ENCODE measurements around the gene MSH3. TPM values are rescaled to one million over a fixed set of nuclear protein-coding genes. Genes with fewer than 3 reads are reported as not detected.

MSH3 gene
- polyA plus RNA-seq, 1 donor (not counting 4 experiments of a cell fraction or from before 2014, with no cell fraction given): 11.1 TPM

- H3K4me2 ChIP-seq (ENCODE audit: control insufficient read depth, extremely low read depth, insufficient read depth, low read depth, low read length): no peak overlapping the region
- no peaks in the 10 kb centered on the region for H3K9me1 ChIP-seq (ENCODE audit: control insufficient read depth, extremely low read depth, insufficient read depth, low read length)
- peaks cover 11% of the 10 kb centered on the region for H3K4me1 ChIP-seq (ENCODE audit: control insufficient read depth, extremely low read depth, insufficient read depth, low read length)
- H3K27ac ChIP-seq (ENCODE audit: control insufficient read depth, insufficient read depth, low read length): no peak overlapping the region
- dilution Hi-C loops (cut with MboI; ENCODE audit: extremely low pct_ligation_motif_present, low sequenced_read_pairs): no loop called here
- TF ChIP-seq EZH2 (IDR thresholded peaks at IDR 0.05; ENCODE audit: low read length) (no peak), CTCF (optimal IDR thresholded peaks at IDR 0.05 in 1 of 3, IDR thresholded peaks at IDR 0.05 in 1 of 3, conservative IDR thresholded peaks at IDR 0.05 in 1 of 3; ENCODE audit: extremely low read depth in 1 of 3, insufficient read depth in 2 of 3, low read length in 3 of 3) (no peak)
- no peak for DNase-seq (ENCODE audit: low read depth, low spot score)
- H4K20me1 ChIP-seq (ENCODE audit: control insufficient read depth, extremely low read depth, insufficient read depth, low read length): no peaks in the 10 kb centered on the region
- no peaks in the 10 kb centered on the region for H3K79me2 ChIP-seq (ENCODE audit: control insufficient read depth, insufficient read depth, low read length)
- H3K4me3 ChIP-seq (ENCODE audit: control insufficient read depth in 2 of 3, extremely low read depth in 1 of 3, insufficient read depth in 2 of 3, low read depth in 1 of 3, low read length in 3 of 3): no peak overlapping the region
- no peak overlapping the region for H2AFZ ChIP-seq (ENCODE audit: control insufficient read depth, low read length)
- FAIRE-seq: no peak
- H3K9ac ChIP-seq (ENCODE audit: control insufficient read depth, extremely low read depth, insufficient read depth, low read length): no peak overlapping the region
- H3K36me3 ChIP-seq (ENCODE audit: control insufficient read depth in 2 of 2, extremely low read depth in 1 of 2, insufficient read depth in 2 of 2, low read length in 2 of 2): peaks cover 0 to 1% of the 10 kb centered on the region in 2 experiments
- H3K27me3 ChIP-seq (ENCODE audit: control insufficient read depth, extremely low read depth, insufficient read depth, low read length): no peaks in the 10 kb centered on the region
- no peaks in the 10 kb centered on the region for H3K9me3 ChIP-seq (ENCODE audit: control insufficient read depth, low read depth, low read length)
Measured at GRCh38 chr5:80780761-80781285, 126.4 kb downstream of the MSH3 start.

DNA sequence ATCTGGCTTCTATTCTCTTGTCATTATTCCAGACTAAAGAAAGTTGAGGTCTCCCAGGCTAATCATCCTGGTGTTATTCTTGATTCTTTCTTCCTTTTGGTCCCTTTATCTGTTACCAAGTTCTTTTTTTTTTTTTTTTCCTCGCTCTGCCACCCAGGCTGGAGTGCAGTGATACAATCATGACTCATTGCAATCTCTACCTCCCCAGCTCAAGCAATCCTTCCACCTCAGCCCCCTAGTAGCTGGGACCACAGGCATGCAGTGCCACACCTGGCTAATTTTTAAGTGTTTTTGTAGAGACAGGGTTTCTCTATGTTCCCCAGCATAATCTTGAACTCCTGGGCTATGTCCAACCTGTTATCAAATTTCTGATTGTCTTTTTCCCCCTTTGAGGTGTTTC, 126.9 kb downstream of the MSH3 start:
- H3K36me3 ChIP-seq (ENCODE audit: control insufficient read depth in 2 of 2, extremely low read depth in 1 of 2, insufficient read depth in 2 of 2, low read length in 2 of 2): peaks cover 0 to 1% of the 10 kb centered on the region in 2 experiments
- H3K9me1 ChIP-seq (ENCODE audit: control insufficient read depth, extremely low read depth, insufficient read depth, low read length): no peaks in the 10 kb centered on the region
- no peaks in the 10 kb centered on the region for H4K20me1 ChIP-seq (ENCODE audit: control insufficient read depth, extremely low read depth, insufficient read depth, low read length)
- dilution Hi-C loops (cut with MboI; ENCODE audit: extremely low pct_ligation_motif_present, low sequenced_read_pairs): no loop called here
- FAIRE-seq (peak; percentile 56), DNase-seq (ENCODE audit: low read depth, low spot score) (peak; percentile 30)
- no peaks in the 10 kb centered on the region for H3K27me3 ChIP-seq (ENCODE audit: control insufficient read depth, extremely low read depth, insufficient read depth, low read length)
- H2AFZ ChIP-seq (ENCODE audit: control insufficient read depth, low read length): no peak overlapping the region
- no peak for TF ChIP-seq CTCF (optimal IDR thresholded peaks at IDR 0.05 in 1 of 3, IDR thresholded peaks at IDR 0.05 in 1 of 3, conservative IDR thresholded peaks at IDR 0.05 in 1 of 3; ENCODE audit: extremely low read depth in 1 of 3, insufficient read depth in 2 of 3, low read length in 3 of 3)
- TF ChIP-seq EZH2 (IDR thresholded peaks at IDR 0.05; ENCODE audit: low read length): no peak
- H3K4me3 ChIP-seq (ENCODE audit: control insufficient read depth in 2 of 3, extremely low read depth in 1 of 3, insufficient read depth in 2 of 3, low read depth in 1 of 3, low read length in 3 of 3): no peak overlapping the region
- H3K4me2 ChIP-seq (ENCODE audit: control insufficient read depth, extremely low read depth, insufficient read depth, low read depth, low read length): peak overlapping the region; percentile 65
- H3K4me1 ChIP-seq (ENCODE audit: control insufficient read depth, extremely low read depth, insufficient read depth, low read length): peaks cover 11% of the 10 kb centered on the region
- no peaks in the 10 kb centered on the region for H3K79me2 ChIP-seq (ENCODE audit: control insufficient read depth, insufficient read depth, low read length)
- peak overlapping the region; percentile 12 for H3K27ac ChIP-seq (ENCODE audit: control insufficient read depth, insufficient read depth, low read length)
- no peaks in the 10 kb centered on the region for H3K9me3 ChIP-seq (ENCODE audit: control insufficient read depth, low read depth, low read length)
- H3K9ac ChIP-seq (ENCODE audit: control insufficient read depth, extremely low read depth, insufficient read depth, low read length): peak overlapping the region; percentile 18

Data from keratinocyte (primary cell).